ENCODE measurements around the gene TEX38.
"Not testable (repeated sequence)": the region's sequence is repeated elsewhere in the genome, so short reads cannot be mapped to it uniquely, and the experiment has no call there.

TEX38 gene

DNA sequence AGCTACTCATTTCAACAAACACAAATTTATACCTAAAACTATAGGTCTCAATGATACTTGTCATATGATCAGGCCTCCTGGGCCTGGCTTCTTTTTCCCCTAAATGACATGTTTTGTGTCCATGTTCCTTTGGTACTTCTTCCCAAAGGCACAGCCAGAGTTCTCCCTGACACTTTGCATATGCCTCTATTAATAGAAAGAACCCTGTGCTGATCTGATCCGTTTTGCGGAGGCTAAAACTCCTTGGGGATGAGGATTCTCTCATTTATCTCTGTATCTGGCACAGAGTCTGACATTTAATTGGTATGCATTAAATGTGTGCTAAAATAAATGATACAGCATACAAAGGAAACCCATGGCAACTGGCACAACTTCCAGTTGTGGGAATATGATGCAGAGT, 15.0 kb upstream of the TEX38 start:
- no peak for DNase-seq

- no peak for DNase-seq
Measured at GRCh38 chr1:46657775-46658174, 13.9 kb upstream of the TEX38 start.

GRCh38 chr1:46659307-46659870, 12.3 kb upstream of the TEX38 start:
- no peak for DNase-seq

GRCh38 chr1:46660116-46660515, 11.5 kb upstream of the TEX38 start:
- DNase-seq = not testable (repeated sequence)

DNA sequence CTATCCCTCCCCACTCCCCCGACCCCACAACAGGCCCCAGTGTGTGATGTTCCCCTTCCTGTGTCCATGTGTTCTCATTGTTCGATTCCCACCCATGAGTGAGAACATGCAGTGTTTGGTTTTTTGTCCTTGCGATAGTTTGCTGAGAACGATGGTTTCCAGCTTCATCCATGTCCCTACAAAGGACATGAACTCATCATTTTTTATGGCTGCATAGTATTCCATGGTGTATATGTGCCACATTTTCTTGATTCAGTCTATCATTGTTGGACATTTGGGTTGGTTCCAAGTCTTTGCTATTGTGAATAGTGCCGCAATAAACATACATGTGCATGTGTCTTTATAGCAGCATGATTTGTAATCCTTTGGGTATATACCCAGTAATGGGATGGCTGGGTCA, 8.7 kb upstream of the TEX38 start:
- DNase-seq = not testable (repeated sequence)

GRCh38 chr1:46665983-46666382, 5.7 kb upstream of the TEX38 start:
- DNase-seq = no peak

DNA sequence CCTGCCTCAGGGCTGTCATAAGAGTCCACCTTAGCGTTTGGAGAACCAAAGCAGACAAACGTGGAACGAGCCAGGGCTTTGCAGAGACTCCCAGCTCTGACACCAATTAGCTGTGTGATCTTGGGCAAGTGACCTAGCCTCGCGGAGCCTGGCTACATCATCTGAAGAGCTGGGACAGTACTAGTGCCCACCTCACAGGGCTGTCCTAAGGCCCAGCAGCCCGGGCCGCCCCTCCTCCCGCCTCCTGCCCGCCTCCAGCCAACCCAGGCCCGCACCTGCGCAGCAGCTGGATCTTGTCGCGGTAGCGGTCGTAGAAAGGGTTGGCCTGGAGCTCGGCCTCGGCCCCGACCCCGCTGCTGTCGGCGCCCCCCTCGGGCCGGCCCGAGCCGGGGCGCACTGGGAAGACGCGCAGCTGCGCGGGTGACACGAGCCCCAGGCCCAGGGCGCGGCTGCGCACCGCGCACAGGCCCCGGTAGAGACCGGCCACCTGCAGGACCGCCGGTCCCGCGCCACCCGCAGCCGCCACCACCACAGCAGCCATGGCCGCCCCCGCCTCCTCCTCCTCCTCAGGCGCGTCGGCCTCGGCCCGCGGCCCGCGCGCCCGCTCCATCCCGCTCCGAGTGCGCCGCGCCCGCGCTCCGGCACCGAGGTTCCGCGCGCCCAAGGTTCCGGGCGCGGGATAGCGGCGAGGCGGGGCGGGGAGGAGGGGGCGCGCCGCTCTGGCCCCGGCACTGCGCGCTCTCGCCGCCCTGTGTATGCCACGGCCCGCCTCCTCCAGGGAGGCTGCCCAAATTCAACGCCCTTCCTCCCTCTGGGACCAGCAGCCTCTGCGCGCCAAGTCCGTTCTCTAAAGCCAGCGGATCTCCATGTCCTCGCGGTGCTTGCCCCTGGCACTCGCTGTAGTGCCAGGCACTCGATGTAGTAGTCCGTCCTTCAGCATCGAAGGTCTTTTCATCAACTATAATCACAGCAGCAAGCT, 3.6 kb upstream of the TEX38 start, which contains the start of gene ATPAF1:
Gene ATPAF1 (minus strand): TSS at position 583 of the 979 bp plus-strand sequence. CDS start 42 bp downstream, at position 541.
- peak; percentile 19 for DNase-seq

DNA sequence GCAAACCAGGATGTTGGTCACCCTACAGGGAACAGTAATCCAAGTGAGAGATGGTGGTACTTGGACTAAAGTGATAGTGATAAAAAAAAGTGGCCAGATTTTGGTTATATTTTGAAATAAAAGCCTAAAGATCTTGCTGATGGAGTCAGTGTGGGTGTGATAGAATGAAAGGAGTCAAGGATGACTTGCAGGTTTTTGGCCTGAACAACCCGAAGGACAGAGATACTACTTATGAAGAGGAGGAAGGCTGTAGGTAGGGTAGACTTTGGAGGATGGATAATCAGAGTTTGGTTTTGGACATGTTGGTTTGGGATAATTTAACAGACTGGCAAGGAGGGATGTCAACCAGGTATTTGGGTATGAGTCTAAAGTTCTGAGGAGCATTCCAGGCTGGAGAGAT, 1.5 kb upstream of the TEX38 start:
- no peak for DNase-seq

GRCh38 chr1:46672696-46673095, 1.0 kb downstream of the TEX38 start:
- DNase-seq = no peak

- DNase-seq = no peak
Measured at GRCh38 chr1:46673749-46674182, 2.1 kb downstream of the TEX38 start.

- DNase-seq = no peak
Measured at GRCh38 chr1:46675549-46676314, 4.1 kb downstream of the TEX38 start.

- no peak for DNase-seq
Measured at GRCh38 chr1:46676531-46676930, 4.9 kb downstream of the TEX38 start.

GRCh38 chr1:46677339-46677738, 5.7 kb downstream of the TEX38 start:
- no peak for DNase-seq

DNA sequence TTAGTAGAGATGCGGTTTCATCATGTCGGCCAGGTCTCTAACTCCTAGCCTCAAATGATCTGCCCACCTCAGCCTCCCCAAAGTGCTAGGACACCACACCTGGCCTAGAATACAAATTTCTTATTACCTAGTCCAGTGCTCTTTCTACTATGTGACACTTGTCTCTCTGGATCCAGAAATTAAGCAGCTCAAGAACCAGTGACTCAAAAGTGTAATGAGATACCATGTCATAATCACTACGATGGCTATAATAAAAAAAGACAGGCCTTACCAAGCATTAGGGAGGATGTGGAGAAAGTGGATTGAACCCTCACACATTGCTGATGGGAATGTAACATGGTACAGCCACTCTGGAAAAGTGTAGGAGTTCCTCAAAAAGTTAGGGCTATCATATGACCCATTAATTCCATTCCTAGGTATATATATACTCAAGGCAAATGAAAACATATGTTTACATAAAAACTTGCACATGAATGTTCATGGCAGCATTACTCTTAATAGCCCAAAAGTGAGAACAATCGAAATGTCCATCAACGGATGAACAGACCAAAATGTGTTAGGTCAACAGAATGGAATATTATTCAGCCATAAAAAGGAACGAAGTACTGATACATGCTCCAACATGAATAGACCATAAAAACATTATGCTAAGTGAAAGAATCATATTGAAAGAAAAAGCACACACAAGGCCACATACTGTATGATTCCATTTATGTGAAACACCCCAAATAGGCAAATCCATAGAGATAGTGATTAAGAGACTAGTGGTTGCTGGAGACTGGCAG, 8.3 kb downstream of the TEX38 start:
- no peak for DNase-seq

DNA sequence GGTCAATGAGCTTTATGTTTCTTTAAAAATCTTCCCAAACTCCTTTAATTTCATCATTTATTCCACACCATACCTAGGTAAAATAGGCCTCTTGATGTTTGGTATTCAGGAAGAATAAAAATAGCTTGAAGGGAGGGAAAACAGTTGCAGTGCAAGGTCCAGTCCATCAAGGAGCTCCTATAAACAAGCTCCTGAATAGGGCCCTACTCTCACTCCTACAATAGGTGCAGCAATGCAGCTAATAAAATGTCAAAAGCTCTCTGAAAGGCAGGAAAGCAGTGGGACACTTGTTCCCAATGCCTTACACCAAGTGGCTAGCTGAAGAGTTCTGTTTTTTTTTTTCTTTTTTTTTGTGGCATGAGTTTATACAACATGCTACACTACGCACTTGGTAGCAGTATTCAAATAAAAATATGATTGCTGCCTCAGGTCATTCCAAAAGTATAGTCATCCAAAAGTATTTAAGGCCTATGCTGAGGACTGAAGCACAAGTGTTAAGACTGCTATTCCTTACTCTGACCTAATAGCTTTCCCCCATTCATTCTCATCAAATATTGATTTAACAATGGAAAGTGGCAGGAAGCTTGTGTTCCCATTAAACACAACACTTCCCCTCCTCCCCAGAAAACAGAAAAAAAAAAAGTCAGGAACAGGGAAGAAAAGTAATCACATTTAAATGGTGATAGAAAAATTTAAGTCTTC, 9.8 kb downstream of the TEX38 start:
- no peak for DNase-seq

DNA sequence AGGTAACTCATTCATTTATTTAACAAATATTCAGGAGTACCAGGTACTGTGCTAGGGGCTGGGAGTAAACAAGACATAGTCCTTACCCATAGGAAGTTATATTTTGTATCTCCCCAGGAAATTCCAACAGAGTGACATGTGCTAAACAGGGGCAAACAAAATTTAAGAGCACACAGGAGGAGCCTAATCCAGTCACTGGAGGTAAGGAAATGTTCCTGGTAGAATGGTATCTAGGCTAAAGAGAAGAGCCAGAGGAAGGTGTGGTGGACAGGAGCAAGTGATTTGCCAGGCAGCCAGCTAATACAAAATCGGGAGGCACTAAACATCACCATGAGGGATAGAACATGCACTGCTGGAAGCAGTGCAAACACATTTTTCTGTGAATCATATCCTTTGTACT, 10.4 kb downstream of the TEX38 start:
- DNase-seq = no peak

- no peak for DNase-seq
Measured at GRCh38 chr1:46684670-46685069, 13.0 kb downstream of the TEX38 start.

DNA sequence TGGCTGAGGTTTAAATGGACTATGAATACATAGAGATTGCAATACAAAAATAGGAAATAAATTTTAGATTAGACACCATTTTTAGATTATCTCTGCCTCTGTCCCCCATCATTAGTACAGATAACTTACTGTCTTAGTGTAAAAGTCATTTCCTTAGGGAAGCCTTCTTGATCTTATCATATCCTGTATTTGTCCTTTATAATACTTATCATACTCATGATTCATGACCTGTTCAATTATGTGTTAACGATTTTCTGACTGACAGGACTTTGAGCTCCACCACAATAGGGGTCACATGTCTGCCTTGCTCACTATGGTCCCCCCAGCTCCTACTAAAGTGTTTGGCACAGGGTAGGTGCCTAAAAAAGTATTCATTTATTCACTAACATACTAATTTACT, 14.6 kb downstream of the TEX38 start:
- DNase-seq = no peak

DNA sequence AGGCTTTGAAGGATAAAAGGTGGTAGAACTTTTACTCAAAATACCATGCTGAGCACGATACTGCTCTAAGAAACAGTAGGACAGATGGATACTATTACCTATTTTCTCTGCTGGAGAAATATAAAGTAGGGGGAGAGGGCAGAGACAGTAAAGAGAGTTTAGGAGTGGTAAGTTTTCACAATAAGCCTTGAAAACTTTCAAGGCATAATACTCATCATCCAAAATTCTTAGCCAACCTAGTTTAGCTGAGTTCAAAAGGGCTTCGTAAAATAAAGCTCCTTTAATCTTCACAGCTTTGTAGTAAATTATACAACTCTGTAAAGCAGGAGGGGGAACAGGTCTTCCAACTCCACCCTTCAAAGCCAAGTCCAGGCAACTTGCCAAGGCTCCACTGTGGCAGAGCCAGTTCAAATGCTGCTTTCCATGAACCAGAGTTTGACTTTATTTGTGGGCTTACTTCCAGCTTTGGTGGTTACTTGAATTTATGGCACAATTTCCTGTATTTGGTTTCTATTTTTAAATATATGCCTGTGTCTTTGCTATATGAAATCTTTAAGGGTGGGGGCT, 15.5 kb downstream of the TEX38 start:
- DNase-seq = peak; percentile 4

- no peak for DNase-seq
Measured at GRCh38 chr1:46687921-46688509, 16.4 kb downstream of the TEX38 start.

DNA sequence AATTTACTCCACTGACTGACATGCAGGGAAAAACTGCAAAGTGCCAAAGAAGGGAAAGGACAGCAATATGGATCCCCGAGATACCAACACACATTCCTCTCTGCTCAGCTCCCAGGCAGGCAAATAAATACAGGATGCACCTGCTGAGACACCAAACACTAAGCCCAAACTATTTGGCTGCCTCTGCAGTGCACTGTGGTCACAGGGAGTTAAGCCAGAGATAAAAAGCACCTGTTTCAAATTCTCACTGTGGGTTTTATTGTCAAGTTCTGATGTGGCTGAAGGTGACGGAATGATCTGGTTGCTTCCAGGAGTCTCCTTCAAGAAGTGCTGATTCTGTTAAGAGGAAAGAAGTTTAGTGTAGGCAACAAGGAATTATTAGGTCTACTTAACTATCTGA, 17.7 kb downstream of the TEX38 start:
- DNase-seq = peak; percentile 10

Measured in COR-L47 (cell line).